NCI-H2107 (cell line): ENCODE measurements around the gene EIF4E3.

Source experiments
- DNase-seq: peaks from one replicate; lab custom pipeline; 2025; lab: John Stamatoyannopoulos, UW

Gene EIF4E3

DNA sequence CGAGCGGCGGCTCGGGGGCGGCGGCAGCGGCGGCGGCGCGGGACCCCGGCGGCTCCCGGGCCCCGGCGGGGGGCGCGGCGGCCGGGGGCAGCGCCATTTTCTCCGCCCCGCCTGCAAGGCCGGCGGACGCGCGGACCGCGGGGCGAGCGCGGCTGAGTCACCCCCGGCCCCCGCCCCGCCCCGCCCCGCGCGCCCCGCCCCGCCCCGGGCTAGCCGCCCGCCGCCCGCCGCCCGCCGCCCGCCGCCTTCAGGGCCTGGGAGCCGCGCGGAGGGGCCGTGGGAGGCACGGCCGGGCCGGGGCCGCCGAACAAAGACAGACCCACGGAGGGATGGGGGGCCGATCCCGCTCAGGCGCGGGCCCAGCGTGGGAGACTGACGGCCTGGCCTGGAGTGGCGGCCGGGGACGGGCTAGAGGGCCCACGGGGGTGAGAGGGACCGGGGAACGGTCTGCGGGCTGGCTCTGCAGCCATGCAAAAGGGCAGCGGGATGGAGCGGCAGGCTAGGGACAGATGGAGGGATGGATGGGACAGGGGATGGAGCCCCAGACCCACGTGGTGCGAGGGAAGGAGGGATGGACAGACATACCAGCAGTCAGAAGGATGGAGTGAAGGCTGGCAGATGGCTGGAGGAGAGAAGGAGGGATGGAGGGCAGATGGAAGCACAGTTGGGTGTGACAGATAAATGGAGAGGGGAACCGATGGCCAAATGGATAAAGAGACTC, at the start of gene EIF4E3:
TSS of gene EIF4E3 (minus strand) at position 132 of the 721 bp plus-strand sequence. CDS start at position 97, 35 bp downstream.
- DNase-seq, result no peak

GRCh38 chr3:71771884-71772283, 46.7 kb upstream of the EIF4E3 start:
- DNase-seq, result no peak

DNA sequence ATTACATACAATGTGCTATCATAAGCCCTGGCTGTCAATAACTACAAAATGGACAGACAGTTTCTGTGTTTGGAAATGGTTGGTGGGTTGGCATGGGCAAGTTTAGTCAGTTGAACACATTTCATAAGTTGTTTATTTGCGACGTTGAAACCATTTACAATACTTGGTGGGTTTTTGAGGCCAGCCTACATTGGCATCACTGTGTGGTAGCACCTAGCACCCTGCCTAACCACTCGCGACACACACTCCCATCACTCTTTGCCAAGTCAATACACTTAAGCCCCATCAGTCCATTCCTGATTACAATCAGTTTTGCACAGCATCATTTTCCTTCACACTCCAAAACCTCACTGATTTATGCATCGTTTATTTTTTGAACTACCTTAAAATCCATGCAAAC, 45.9 kb upstream of the EIF4E3 start:
- no peak for DNase-seq

GRCh38 chr3:71763426-71763825, 38.2 kb upstream of the EIF4E3 start:
- DNase-seq, result no peak

GRCh38 chr3:71760140-71760539, 34.9 kb upstream of the EIF4E3 start:
- DNase-seq, result no peak

DNA sequence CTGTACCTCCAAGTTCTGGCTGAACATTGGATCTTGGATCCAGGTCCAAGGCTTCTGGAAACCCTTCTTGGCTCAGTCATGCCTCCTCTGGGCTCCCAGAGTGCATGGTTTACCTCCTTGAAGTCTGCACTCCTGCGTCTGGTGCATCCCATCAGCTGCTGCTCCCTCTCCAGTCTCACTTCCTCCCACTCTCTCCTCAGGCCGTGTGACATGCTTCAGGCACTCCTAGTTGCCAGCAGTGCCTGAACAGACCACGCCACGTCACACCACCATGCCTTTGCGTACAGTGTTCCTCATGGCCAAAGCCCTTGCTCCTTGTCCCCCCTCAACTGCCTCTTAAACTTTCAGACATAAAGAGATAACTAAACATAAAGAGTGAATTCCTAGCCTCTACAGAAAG, 34.2 kb upstream of the EIF4E3 start:
- DNase-seq, result no peak

DNA sequence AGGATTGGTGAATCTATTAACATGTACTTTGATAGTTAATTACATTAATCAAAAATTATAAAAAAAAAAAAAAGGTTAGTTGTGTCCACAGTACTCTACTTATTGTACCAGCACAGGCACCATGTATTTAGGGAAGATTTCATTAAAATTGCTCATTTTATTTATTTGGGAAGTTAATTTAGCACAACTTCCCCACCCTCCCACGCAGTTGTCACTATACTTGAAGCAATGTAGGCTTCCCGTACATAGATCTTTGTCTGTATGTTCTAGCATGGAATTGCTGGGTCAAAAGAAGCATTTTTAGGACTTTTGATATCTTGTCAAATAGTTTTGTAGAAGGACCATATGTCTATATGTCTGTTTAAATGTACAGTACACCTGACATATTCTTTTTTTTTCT, 32.9 kb upstream of the EIF4E3 start:
- DNase-seq, result no peak

- DNase-seq, result no peak
These were observed 29.5 kb upstream of the EIF4E3 start for GRCh38 chr3:71754610-71755253.

- no peak for DNase-seq
These were observed 28.8 kb upstream of the EIF4E3 start, which contains the start of gene GPR27 for GRCh38 chr3:71753701-71754609. Gene GPR27, plus strand, starts transcription at chr3:71753855. Its CDS starts 195 bp downstream, at chr3:71754050.

DNA sequence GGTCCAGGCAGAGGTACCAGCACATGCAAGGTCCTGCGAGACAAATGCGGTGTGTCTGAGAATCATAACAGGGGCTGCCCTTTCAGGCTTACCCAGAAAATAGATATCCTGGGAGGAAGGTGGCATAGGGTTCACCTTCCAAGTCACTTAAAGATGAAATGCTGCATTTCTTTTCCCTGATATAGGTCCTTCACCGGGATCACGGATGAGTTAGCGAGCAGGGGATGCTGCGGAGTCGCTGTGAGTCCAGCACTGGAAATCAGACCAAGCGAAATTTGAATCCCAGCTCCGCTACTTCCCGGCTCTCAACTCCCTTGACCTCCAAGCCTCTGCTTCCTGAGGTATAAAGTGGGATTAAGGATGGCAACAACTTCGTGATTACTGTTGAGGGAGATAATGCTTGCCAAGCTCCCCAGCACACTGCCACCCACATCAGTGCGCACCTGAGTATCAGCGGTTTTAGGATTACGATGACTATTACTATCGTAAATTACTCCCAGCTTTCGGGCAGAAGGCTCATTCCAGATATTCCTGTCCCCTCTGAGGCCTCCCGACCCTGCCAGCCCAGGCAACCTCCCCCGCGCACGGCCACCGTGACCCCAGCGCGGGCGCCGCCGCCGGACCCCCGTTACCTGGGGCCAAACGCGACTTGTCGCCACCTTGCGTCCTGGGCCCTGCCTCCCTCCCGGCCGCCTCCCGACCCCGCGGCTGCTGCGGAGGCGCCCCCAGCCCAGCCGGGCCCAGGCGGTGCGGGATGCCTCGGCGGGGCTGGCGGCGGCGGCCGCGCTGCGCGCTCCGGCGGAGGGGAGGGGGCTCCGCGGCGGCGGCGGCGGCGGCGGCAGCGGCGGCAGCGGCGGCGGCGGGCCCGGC, 27.9 kb upstream of the EIF4E3 start:
- no peak for DNase-seq

GRCh38 chr3:71751602-71752001, 26.4 kb upstream of the EIF4E3 start:
- DNase-seq, result no peak

- DNase-seq, result no peak
These were observed 19.5 kb upstream of the EIF4E3 start for GRCh38 chr3:71744738-71745137.

DNA sequence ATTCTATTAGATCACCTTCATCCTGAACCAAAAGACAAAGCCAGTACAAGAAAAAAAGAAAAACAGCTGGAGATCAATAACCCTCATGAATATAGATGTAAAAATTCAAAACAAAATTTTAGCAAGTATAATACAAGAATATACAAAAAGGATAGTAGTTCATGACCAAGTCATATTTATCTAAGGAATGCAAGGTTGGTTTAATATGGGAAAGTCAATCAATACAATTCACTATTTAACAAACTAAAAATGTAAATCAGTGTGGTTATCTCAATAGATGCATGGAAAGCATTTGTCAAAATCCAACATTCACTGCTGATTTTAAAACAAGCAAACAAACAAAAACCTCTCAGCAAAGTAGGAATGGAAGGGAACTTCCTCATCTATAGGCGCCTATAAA, 17.4 kb upstream of the EIF4E3 start:
- DNase-seq, result no peak

GRCh38 chr3:71734881-71735280, 9.7 kb upstream of the EIF4E3 start:
- DNase-seq, result no peak

DNA sequence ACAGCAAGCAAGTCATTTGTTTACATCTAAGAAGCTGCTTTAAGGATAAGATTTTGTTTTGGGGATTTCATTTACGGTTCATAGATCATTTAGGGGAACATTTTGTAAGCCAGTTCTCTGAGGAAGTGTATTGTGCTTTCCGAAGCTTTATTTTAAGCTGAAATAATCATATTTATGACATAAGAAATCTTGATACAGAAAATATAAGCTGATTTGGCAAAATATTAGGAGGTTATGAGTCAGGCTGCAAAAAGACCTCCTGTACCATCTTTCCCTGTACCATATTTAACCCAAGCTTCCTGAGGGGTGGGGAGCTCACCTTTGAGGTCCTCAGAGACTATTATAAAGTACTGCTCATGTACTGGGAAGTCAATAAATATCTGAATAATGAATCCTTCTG, 8.1 kb upstream of the EIF4E3 start:
- no peak for DNase-seq

- DNase-seq, result no peak
These were observed 7.4 kb upstream of the EIF4E3 start for GRCh38 chr3:71732637-71733036.

- DNase-seq, result no peak
These were observed 3.6 kb upstream of the EIF4E3 start for GRCh38 chr3:71728632-71729342.

- DNase-seq, result no peak
These were observed 944 bp upstream of the EIF4E3 start for GRCh38 chr3:71726146-71726545.

DNA sequence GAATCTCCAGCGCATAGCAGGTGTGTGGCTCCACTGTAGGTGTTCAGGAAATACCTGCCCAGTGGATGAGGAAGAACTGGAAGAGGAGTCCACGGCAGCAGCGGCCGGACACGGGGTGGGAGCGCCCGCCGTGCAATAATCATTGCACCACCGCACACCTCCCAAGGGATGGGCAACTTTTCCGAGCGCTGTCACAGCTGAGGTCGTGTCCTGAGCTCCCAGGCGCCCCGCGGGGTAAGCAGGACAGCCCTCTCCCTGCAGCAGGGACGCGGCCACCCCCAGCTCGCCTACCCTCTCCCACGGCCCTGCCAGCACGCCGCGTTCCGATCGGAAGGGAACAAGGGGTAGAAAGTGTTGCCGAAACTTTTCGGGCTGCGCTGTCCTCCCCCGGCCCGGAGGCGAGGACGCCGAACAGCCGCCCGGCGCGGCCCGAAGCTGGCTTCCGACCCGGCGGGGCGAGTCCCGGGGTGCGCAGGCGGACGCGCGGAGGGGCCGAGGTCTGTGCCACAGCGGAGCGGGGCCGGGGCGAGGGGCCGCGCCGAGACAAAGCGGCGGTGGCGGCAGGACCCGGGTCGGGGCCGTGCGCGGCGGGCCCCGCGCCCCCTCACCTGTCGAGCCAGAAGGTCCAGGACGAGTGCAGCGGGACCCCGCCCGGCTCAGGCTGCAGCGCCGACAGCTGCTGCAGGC, 475 bp downstream of the EIF4E3 start:
- no peak for DNase-seq

- no peak for DNase-seq
These were observed 1.1 kb downstream of the EIF4E3 start for GRCh38 chr3:71724171-71724453.
